Measurements from ENCODE around the gene TFF1. TPM values are rescaled to one million over a fixed set of nuclear protein-coding genes. Genes with fewer than 3 reads are reported as not detected.

Gene TFF1
- total and polyA plus RNA-seq, 12 donors: not detected

DNA sequence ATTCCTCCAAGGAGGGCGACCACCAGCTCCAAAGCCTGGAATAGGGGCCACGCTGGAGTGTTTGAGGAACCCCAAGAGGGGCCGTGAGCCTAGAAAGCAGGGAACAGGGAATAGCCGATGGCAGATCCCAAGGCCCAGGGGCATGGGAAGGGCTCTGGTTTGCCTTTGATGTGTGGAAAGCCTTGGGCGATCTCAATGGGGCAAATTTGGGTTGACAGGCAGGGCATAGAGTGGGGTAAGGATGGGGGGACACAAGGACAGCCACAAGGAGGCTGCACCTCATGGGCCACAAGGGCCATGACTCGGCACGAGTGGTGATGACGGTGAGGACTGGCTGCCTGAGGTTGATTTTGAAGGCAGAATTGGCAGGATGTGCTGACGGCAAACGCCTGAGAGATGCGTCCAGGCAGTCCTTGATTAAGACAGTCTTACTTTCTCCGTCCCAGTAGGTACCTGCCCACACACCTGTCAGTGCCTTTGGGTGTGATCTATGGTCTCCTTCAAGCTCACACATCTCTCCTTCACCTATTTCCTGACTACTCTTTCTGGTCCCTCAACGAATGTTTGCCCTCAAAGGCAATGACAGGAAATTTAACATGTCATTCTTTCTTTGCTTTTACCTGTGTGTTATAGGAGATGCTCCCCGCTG is 31.5 kb upstream of the TFF1 start:
- 82 to 87% methylated on average over 14 of the region's 14 CpGs for WGBS, 2 donors
- intact Hi-C loops (cut with DNase I): no loop called here
- H3K4me3 ChIP-seq: no peak overlapping the region
- no peak overlapping the region for H3K27ac ChIP-seq
- H3K4me1 ChIP-seq: peaks cover 0 to 7% (median 0%) of the 10 kb centered on the region in 9 donors
- ATAC-seq (no peak), DNase-seq (no peak)
- H3K36me3 ChIP-seq: no peaks in the 10 kb centered on the region
- H3K27me3 ChIP-seq: peaks cover 0 to 6% (median 0%) of the 10 kb centered on the region in 7 donors
- H3K9me3 ChIP-seq: peaks cover 0 to 20% (median 0%) of the 10 kb centered on the region in 11 donors
- TF ChIP-seq, protein P1, sequence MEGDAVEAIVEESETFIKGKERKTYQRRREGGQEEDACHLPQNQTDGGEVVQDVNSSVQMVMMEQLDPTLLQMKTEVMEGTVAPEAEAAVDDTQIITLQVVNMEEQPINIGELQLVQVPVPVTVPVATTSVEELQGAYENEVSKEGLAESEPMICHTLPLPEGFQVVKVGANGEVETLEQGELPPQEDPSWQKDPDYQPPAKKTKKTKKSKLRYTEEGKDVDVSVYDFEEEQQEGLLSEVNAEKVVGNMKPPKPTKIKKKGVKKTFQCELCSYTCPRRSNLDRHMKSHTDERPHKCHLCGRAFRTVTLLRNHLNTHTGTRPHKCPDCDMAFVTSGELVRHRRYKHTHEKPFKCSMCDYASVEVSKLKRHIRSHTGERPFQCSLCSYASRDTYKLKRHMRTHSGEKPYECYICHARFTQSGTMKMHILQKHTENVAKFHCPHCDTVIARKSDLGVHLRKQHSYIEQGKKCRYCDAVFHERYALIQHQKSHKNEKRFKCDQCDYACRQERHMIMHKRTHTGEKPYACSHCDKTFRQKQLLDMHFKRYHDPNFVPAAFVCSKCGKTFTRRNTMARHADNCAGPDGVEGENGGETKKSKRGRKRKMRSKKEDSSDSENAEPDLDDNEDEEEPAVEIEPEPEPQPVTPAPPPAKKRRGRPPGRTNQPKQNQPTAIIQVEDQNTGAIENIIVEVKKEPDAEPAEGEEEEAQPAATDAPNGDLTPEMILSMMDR (IDR thresholded peaks at IDR 0.05): no peak

DNA sequence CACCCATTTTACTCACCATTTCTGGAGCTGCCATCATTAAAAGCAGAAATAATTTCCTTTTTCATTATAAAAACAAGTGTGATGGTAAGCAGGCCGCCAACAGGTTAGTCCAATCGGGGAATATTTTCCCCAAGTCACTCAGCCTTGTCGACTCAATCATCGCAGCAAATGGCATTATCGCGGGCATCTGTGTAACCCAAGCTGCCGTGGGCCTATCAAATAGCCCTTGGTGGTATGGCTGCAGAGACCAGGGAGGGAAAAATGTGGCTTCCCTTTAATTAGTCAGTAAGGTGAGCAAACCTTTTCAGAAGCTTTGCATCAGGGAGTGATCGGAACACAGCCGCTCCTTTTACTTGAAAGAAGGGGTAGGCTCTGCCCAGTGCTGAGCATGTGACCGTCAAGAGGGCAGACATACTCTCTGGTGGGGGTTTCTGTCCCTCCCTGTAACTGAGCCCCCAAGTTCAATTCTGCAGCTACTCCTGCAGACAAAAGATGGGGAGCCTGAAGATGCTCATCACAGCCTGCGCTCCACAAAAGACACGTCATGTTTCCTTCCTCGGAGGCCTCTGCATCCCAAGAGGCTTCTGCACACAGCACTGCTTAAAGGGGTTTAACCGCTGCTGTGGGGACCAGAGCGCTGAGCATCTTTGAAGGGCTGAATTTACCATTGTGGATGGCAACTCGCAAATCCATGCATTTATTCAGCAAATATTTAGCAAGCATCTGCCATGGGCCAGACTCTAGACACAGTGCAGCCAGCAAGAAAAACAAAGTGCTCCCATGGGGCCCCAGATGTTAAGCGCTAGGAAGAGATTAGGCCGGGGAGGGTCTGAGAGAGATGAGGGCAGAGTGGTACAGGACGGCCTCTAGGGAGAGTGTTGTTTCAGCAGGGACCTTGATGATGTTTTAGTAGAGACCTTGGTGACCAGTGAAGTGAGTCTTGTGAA is 30.7 kb upstream of the TFF1 start:
- intact Hi-C loops (cut with DNase I): no loop called here
- no peak for DNase-seq
- whole genome bisulfite sequencing, 2 donors: 75 to 79% methylated on average over 19 of the region's 19 CpGs

DNA sequence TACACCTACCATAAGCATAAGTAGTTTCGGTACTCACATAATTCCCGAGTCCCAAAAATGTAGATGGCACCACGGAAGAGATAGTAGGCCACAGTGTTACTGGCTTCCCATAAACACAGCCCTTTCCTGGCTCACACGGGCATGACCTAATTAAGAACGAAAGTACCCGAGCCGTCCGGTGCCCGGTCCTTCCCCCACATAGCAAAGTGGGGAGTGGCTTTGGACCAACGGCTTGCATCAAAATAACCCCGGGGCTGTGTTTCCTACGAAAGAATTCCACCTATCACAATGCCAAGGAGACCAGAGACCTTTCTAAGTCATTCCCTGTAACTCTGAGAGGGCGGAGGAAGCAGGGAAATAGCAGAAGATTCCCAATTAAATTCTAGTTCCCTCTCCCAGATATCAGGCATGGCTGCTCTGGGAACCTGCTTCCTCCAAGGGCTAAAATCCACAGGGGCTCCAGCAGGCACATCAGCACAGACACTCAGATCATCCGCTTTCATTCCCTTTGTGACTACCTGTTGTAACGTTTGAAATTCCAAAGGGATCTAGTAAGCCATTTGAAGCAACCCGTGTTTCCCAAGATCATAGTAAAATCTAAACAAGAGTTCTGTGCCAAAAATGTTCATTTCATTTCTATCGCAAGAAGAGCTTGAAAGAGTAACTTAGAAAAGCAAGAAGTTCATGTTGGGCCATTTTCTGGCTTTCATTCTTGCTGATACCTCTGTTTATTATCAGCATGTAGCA is 29.7 kb upstream of the TFF1 start, which contains the start of gene TMPRSS3:
TSS of gene TMPRSS3 (minus strand) at position 148 of the 747 bp plus-strand sequence. CDS start 635 bp downstream, outside the sequence.
- ATAC-seq: no peak
- intact Hi-C loops (cut with DNase I): no loop called here

More for the DNA sequence above, 30.7 kb upstream of the TFF1 start:
- no peak overlapping the region for H3K4me3 ChIP-seq
- H3K27ac ChIP-seq: no peak overlapping the region
- peaks cover 0 to 17% (median 0%) of the 10 kb centered on the region in 11 donors for H3K9me3 ChIP-seq
- no peaks in the 10 kb centered on the region for H3K36me3 ChIP-seq
- no peak for ATAC-seq
- TF ChIP-seq, protein P1 (IDR thresholded peaks at IDR 0.05): no peak
- H3K4me1 ChIP-seq: peaks cover 0 to 10% (median 0%) of the 10 kb centered on the region in 9 donors
- peaks cover 0 to 6% (median 0%) of the 10 kb centered on the region in 7 donors for H3K27me3 ChIP-seq

More for the DNA sequence above, 29.7 kb upstream of the TFF1 start, which contains the start of gene TMPRSS3:
- Histone ChIP-seq H3K36me3 (no peaks in the 10 kb centered on the region), H3K27ac (peak within 1 kb of the TSS in 1 of 10 donors; percentile 9), H3K4me1 (peaks cover 0 to 10% (median 0%) of the 10 kb centered on the region in 9 donors), H3K9me3 (peaks cover 0 to 7% (median 0%) of the 10 kb centered on the region in 11 donors), H3K27me3 (peaks cover 0 to 6% (median 0%) of the 10 kb centered on the region in 7 donors), H3K4me3 (no peak within 1 kb of the TSS)
- TF ChIP-seq, protein P1 (IDR thresholded peaks at IDR 0.05): no peak
- 87% methylated on average over 17 of the region's 17 CpGs for WGBS, 2 donors
- DNase-seq: no peak
